ENCODE data around the gene B4GALT2. TPM values are rescaled to one million over a fixed set of nuclear protein-coding genes. Genes with fewer than 3 reads are reported as not detected.

B4GALT2 gene
- polyA plus RNA-seq, 1 donor: 42.0 TPM

- peak; percentile 84 for DNase-seq (ENCODE audit: low read depth)
These were observed 32.6 kb upstream of the B4GALT2 start, which contains the start of gene IPO13 for GRCh38 chr1:43946236-43947060. IPO13 (plus strand) TSS chr1:43946950; CDS start chr1:43947601, 651 bp downstream.

GRCh38 chr1:43947061-43947873 is 31.7 kb upstream of the B4GALT2 start:
- DNase-seq (ENCODE audit: low read depth): no peak

- no peak for DNase-seq (ENCODE audit: low read depth)
These were observed 31.1 kb upstream of the B4GALT2 start for GRCh38 chr1:43947874-43948437.

- no peak for DNase-seq (ENCODE audit: low read depth)
These were observed 29.3 kb upstream of the B4GALT2 start for GRCh38 chr1:43949678-43950077.

GRCh38 chr1:43951021-43951985 is 27.7 kb upstream of the B4GALT2 start:
- DNase-seq (ENCODE audit: low read depth): no peak

DNA sequence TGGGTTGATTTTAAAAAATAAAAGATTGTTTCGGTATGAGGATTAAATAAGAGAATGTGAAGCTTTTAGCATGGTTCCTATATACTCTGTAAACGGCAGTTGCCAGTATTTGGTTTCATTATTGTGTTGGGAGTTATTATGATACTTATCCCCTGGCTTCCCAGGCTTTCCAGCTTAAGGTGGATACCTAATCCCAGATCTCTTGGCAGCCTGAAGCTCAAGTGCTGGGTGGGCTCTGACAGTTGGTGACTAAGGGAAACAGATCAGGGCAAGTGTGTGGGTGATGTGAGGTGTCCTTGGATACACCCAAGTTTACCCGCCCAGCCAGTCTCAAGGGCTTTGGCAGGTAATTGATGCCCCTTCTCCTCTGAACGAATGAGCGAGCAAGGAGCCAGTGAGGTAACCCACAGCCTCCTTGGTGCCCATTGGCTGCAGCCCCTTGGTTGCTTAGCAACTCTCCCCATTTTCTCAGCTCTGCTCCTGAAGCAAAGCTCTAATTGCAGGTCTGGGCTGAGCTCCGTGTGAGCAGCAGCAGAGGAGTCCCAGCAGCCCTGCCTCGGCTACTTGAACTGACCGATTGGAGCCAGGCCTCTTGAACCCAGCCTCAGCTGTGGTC is 26.2 kb upstream of the B4GALT2 start:
- DNase-seq (ENCODE audit: low read depth): no peak

- no peak for DNase-seq (ENCODE audit: low read depth)
These were observed 25.6 kb upstream of the B4GALT2 start for GRCh38 chr1:43953361-43953760.

- no peak for DNase-seq (ENCODE audit: low read depth)
These were observed 25.0 kb upstream of the B4GALT2 start for GRCh38 chr1:43954036-43954435.

GRCh38 chr1:43956234-43956633 is 22.8 kb upstream of the B4GALT2 start:
- DNase-seq (ENCODE audit: low read depth): no peak

DNA sequence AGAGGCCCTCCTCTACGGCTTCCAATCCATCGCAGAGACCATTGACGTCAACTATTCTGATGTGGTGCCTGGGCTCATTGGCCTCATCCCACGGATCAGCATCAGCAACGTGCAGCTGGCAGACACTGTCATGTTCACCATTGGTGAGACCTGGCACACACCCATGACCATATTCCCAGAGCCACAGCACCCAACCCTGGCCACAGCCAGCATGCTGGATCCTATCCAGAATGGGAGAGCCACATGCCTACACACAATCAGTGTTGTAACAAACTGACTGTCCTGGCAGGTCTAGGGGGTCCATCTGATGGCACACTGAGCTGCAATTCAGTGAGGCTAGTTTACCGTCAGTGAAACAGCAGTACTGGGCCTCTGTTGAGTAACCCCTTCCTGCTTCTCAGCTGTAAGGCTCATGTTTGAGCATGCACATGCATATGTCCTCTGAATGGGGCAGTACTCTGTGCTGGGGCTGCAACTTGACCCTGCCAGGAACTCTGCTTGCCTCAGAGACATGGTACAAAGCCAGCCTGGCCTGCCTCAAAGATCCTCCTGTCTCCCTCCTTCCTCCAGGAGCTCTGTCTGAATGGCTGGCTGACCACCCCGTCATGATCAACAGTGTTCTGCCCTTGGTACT is 21.5 kb upstream of the B4GALT2 start:
- no peak for DNase-seq (ENCODE audit: low read depth)

- DNase-seq (ENCODE audit: low read depth): no peak
These were observed 20.4 kb upstream of the B4GALT2 start for GRCh38 chr1:43958351-43959255.

DNA sequence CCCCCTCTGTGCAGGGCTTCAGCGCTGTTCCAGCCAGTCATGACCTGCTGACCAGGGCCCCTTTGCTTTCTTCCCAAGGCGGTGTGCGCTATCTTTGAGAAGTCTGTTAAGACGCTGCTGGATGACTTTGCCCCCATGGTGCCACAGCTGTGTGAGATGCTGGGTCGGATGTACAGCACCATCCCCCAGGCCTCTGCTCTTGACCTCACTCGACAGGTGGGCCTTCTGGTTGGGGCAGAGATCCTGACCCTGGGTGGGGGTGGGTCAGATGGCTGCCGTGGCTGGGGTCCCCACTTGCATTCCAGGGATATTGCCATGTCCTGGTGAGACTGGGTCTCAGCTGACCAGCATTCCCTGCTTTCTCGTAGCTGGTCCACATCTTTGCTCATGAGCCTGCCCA is 18.2 kb upstream of the B4GALT2 start:
- no peak for DNase-seq (ENCODE audit: low read depth)

GRCh38 chr1:43961692-43962091 is 17.3 kb upstream of the B4GALT2 start:
- DNase-seq (ENCODE audit: low read depth): no peak

DNA sequence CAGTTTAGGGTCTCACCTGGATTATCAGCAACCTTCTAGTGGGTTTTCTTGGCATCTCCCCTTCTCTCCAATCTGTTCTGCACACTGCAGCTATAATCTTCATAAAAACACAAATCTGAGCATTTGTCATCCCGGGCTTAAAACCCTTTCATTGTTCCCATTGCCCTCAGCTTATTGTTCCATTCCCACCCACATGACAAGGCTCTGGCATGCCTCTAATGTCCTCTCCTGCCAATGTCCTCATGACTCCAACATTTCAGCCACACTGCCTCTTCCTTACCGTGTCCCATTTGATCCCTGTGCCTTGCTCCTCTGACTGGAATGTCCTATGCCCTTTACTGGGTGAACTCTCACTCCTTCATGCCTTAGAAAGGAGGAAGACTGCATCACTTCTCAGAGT is 16.7 kb upstream of the B4GALT2 start:
- DNase-seq (ENCODE audit: low read depth): no peak

DNA sequence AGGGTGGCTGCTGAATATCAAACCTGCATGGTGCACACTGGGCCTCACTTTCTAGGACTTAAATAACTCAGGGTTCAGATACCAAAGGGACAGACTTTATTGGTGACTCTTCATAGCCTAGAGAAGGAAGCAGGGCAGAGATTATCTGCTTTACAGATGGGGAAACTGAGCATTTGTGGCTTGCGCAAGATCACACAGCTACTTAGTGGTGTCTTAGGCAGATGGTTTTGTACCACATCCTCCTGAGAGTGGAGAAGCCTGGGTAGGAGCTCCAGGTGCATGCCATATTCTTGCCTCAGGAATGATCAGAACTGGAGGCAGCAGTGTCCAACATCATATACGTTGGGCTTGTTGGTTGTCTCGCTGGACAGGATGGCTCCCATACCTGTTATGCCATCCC is 16.0 kb upstream of the B4GALT2 start:
- DNase-seq (ENCODE audit: low read depth): no peak

GRCh38 chr1:43963890-43964289 is 15.1 kb upstream of the B4GALT2 start:
- no peak for DNase-seq (ENCODE audit: low read depth)

DNA sequence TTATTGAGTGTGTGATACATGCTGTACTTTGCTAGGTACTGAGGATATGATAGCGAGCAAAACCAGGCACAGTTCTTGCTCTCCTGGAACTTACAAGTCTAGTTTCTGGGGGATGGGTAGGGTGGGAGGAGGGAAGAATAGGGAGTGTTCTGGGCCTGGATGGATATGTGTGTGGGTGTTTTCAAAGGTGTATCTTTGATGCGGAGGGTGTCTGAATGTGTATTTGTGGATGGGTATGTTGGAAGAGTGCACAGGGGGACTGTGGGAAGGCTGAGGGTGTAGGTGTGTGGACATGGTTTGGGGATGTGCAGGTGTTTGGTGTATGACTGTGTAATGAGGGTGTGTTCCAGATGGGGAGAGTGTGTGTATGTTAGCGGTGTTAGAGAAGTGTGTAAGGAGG is 13.7 kb upstream of the B4GALT2 start:
- no peak for DNase-seq (ENCODE audit: low read depth)

GRCh38 chr1:43968348-43968948 is 10.6 kb upstream of the B4GALT2 start:
- no peak for DNase-seq (ENCODE audit: low read depth)

- no peak for DNase-seq (ENCODE audit: low read depth)
These were observed 9.6 kb upstream of the B4GALT2 start for GRCh38 chr1:43969416-43969745.
